Endothelial cell (in vitro differentiated cells): ENCODE measurements around the gene SPTB. TPM values are rescaled to one million over a fixed set of nuclear protein-coding genes. Genes with fewer than 3 reads are reported as not detected.

Experiments
- DNase-seq: peaks from one replicate; pipeline ENCODE4 v3.0.0; 2021; ENCODE audit warnings: low spot score
- H3K27ac Mint-ChIP-seq: one replicate; pipeline ENCODE4 v1.8.0; 2021; ENCODE audit warnings: mixed read lengths, inconsistent platforms; ENCODE audit not compliant: unreplicated experiment
- H3K27me3 Mint-ChIP-seq: one replicate; pipeline ENCODE4 v1.8.0; 2021; ENCODE audit warnings: mild to moderate bottlenecking, moderate library complexity, mixed read lengths, inconsistent platforms; ENCODE audit not compliant: unreplicated experiment
- H3K36me3 Mint-ChIP-seq: one replicate; pipeline ENCODE4 v1.8.0; 2021; ENCODE audit warnings: mild to moderate bottlenecking, low read depth, mixed read lengths, inconsistent platforms; ENCODE audit not compliant: unreplicated experiment
- H3K4me1 Mint-ChIP-seq: one replicate; pipeline ENCODE4 v1.8.0; 2021; ENCODE audit warnings: mild to moderate bottlenecking, mixed read lengths, inconsistent platforms; ENCODE audit not compliant: unreplicated experiment
- H3K4me3 Mint-ChIP-seq: one replicate; pipeline ENCODE4 v1.8.0; 2021; ENCODE audit warnings: mild to moderate bottlenecking, mixed read lengths, inconsistent platforms; ENCODE audit not compliant: unreplicated experiment
- H3K9me3 Mint-ChIP-seq: one replicate; pipeline ENCODE4 v1.8.0; 2021; ENCODE audit warnings: mixed read lengths, inconsistent platforms; ENCODE audit not compliant: unreplicated experiment
- CTCF ChIP-seq: fragments of 200-600 bp; sonication (generic); IDR thresholded peaks from one replicate; pipeline ENCODE4 v1.5.0; 2021; ENCODE audit warnings: antibody characterized with exemption; ENCODE audit not compliant: unreplicated experiment
- total RNA-seq: library from RNA; stranded (reverse); fragmentation: NEBNext Ultra II Directional; extraction: Animal tissue kit (Norgen Biotek cat#: 25700); gene quantifications from one replicate; pipeline ENCODE4 v1.2.1, GENCODE V29; 2021; ENCODE audit not compliant: unreplicated experiment

Gene SPTB
- total RNA-seq, 1 donor from 2014 or later, result 0.08 TPM

GRCh38 chr14:64725261-64725815 is 154.4 kb downstream of the SPTB start:
- H3K9me3 Mint-ChIP-seq, result no peaks in the 10 kb centered on the region
- peaks cover 12% of the 10 kb centered on the region for H3K27me3 Mint-ChIP-seq
- no peak overlapping the region for H3K27ac Mint-ChIP-seq
- H3K4me3 Mint-ChIP-seq, result no peak overlapping the region
- TF ChIP-seq CTCF, result no peak
- DNase-seq, result no peak
- peaks cover 10% of the 10 kb centered on the region for H3K4me1 Mint-ChIP-seq
- peaks cover 13% of the 10 kb centered on the region for H3K36me3 Mint-ChIP-seq

DNA sequence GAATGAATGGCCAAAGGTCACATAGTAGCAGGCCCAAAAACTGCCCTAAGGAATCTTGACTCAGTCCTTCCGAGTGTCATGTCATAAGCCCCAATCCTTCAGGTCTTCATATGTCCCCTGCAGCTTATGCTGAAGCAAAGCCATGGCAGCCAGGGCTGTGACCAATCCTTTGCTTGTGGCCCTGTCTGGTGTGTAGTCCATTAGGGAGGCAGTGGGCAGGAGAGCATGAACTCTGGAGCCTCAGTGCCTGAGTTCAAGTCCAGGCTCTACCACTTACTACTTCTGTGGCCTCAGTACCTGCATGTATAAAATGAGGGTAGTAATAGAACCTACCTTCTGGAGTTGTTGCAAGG is 155.2 kb downstream of the SPTB start:
- Mint-ChIP-seq H3K9me3 (no peaks in the 10 kb centered on the region), H3K27me3 (peaks cover 10% of the 10 kb centered on the region), H3K4me3 (no peak overlapping the region), H3K36me3 (peaks cover 18% of the 10 kb centered on the region), H3K27ac (no peak overlapping the region), H3K4me1 (peaks cover 16% of the 10 kb centered on the region)
- DNase-seq, result no peak
- TF ChIP-seq CTCF, result no peak

DNA sequence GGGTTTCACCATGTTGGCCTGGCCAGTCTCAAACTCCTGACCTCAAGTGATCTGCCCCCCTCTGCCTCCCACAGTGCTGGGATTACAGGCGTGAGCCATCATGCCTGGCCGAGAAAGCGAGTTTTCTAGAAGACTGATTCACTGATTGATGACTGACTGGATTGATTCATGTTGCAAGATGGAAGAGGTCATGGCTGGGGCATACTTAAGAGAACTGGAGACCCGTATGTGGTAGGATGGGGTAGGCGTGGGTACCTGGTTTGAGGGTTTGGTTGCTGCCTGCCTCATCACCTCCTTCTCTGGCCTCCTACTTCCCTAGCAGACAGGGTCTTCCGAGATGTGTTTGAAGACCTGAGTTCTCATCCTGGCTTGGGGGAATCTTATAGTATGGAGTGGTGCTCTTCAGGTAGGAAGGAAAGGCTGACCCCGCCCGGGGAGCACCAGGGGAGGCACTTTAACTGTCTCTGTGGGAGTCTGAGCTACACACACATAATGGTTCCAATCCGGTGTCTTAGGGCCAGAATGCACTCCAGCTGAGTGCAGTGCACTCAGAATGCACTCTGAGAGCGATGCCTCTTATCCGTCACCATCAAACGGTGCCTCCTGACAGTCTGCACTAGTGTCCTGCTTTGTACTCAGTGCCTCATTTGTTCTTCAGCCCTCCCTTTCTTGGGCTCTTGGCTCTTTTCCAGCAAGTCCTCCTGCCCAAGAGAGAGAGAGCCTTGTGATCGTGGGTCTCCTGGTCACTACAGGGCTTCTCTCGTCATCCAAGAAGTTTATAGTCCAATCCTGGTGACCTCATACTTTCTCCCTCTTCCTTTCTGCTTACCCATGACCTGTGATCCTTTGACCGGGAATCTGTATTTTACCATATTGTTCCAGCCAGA is 155.8 kb downstream of the SPTB start:
- Mint-ChIP-seq H3K4me3 (no peak overlapping the region), H3K27me3 (peaks cover 8% of the 10 kb centered on the region), H3K36me3 (peaks cover 14% of the 10 kb centered on the region), H3K27ac (no peak overlapping the region), H3K4me1 (peaks cover 16% of the 10 kb centered on the region), H3K9me3 (no peaks in the 10 kb centered on the region)
- DNase-seq, result no peak
- no peak for TF ChIP-seq CTCF

DNA sequence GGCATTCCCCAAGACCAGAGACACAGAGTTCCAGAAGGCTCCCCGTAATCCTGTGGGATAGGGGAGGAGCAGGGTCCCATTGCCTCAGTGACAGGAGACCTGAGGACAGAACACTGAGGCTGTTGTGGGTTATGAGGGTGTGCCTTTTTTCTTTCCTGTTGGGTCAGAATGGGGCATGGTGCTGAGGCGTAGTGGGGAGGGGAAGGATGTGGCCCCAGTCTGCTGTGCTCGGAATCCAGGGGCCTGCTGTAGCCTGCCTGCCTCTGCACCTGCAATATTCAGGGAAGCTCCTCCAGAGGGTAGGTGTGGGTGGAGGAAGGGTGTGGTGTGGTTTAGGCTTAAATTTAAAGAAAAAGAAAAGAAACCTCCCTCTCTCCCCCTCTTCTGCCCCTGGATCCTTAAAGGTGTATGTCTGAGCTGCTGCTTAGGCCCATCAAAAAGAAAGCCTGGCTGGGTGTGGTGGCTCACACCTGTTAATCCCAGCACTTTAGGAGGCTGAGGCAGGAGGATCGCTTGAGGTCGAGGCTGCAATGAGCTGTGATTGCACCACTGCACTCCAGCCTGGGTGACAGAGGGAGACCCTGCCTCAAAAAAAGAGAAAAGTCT is 156.8 kb downstream of the SPTB start:
- no peak for TF ChIP-seq CTCF
- Mint-ChIP-seq H3K27ac (no peak overlapping the region), H3K9me3 (no peaks in the 10 kb centered on the region), H3K27me3 (peaks cover 9% of the 10 kb centered on the region), H3K4me3 (no peak overlapping the region), H3K36me3 (peaks cover 11% of the 10 kb centered on the region), H3K4me1 (peaks cover 22% of the 10 kb centered on the region)
- DNase-seq, result no peak

DNA sequence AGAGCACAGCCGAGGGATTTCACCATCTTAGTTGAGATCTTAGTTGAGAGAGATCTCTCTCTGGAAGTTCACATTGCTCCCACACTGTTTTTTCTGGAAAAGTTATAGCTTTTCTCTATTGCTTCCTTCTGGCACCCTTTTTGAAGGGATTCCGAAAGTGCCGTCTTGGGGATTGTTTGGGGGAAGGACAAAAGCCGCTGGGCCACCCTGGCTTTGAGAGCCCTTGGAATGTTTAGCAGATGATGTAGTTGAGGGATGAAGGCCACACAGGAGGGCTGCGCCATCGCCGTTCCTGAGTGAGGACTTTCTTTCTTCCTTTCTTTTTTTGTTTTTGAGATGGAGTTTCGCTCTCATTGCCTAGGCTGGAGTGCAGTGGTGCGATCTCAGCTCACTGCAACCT is 157.8 kb downstream of the SPTB start:
- H3K4me3 Mint-ChIP-seq, result no peak overlapping the region
- DNase-seq, result no peak
- H3K4me1 Mint-ChIP-seq, result peaks cover 33% of the 10 kb centered on the region
- H3K27ac Mint-ChIP-seq, result no peak overlapping the region
- no peaks in the 10 kb centered on the region for H3K9me3 Mint-ChIP-seq
- TF ChIP-seq CTCF, result no peak
- H3K27me3 Mint-ChIP-seq, result peaks cover 6% of the 10 kb centered on the region
- H3K36me3 Mint-ChIP-seq, result peaks cover 11% of the 10 kb centered on the region
